OCI-LY7 (cell line): Measurements from ENCODE around the gene INTS1.

Experiments
- CTCF ChIP-seq: fragments of 200-600 bp; sonication (generic); conservative IDR thresholded peaks from 2 replicates; pipeline ENCODE4 v1.5.1; 2014; ENCODE audit warnings: mild to moderate bottlenecking, antibody characterized with exemption, low read length, moderate library complexity, mixed read lengths
- EZH2phosphoT487 ChIP-seq: fragments of 200-600 bp; sonication (generic); IDR thresholded peaks from 2 replicates; pipeline ENCODE4 v1.6.1; 2018; ENCODE audit warnings: low read depth, borderline replicate concordance, mild to moderate bottlenecking, mixed run types, antibody characterized with exemption, low read length, moderate library complexity, mixed read lengths

GRCh38 chr7:1489336-1489735, 14.9 kb downstream of the INTS1 start:
- TF ChIP-seq CTCF (no peak), EZH2phosphoT487 (no peak)
